Esophagus squamous epithelium (tissue), 4 donors: Measurements from ENCODE around the gene DOCK10.

ENCODE experiments used
- CTCF ChIP-seq, 6 experiments: fragments of 450-650 bp in 4 of 6; fragments of 200-600 bp in 2 of 6; sonication (generic) in 2 of 6; IDR thresholded peaks; one replicate each; pipeline ENCODE4 v1.5.1; 2016 to 2019; ENCODE audit warnings: antibody characterized with exemption in 6 of 6, mild to moderate bottlenecking in 4 of 6, moderate library complexity in 4 of 6
- POLR2A ChIP-seq, 4 donors: fragments of 450-650 bp; IDR thresholded peaks; one replicate each; pipeline ENCODE4 v1.6.1; 2017; ENCODE audit warnings: antibody characterized with exemption in 4 of 4, mild to moderate bottlenecking in 4 of 4, moderate library complexity in 3 of 4

GRCh38 chr2:224751996-224752698, 290.1 kb downstream of the DOCK10 start:
- TF ChIP-seq CTCF (IDR thresholded peaks at IDR 0.05) (no peak), POLR2A (IDR thresholded peaks at IDR 0.05) (no peak)
